Activated T-helper 2 cell treated with anti-CD3 and anti-CD28 coated beads, Interferon-gamma antibody, Interleukin-2, Interleukin-4, amounts not matched to agents 10 μg/mL and 5 μg/mL and 100 μg/mL, durations not matched to agents 14 hours and 24 hours and 36 hours (primary cell): ENCODE data around the gene FLOT1. TPM values are rescaled to one million over a fixed set of nuclear protein-coding genes. Genes with fewer than 3 reads are reported as not detected.
A peak's percentile ranks its signal among the peaks of the same experiment; 100 is the strongest.

Experiments
- DNase-seq: peaks from one replicate; pipeline ENCODE4 v3.0.0; 2021; ENCODE audit warnings: low spot score
- H3K27ac Mint-ChIP-seq: one replicate; pipeline ENCODE4 v1.8.0; 2021; ENCODE audit warnings: mixed read lengths
- H3K27me3 Mint-ChIP-seq: one replicate; pipeline ENCODE4 v1.8.0; 2021; ENCODE audit warnings: low read depth, mixed read lengths
- H3K36me3 Mint-ChIP-seq: one replicate; pipeline ENCODE4 v1.8.0; 2021; ENCODE audit warnings: low read depth, mixed read lengths
- H3K4me1 Mint-ChIP-seq: one replicate; pipeline ENCODE4 v1.8.0; 2021; ENCODE audit warnings: low read depth, mixed read lengths
- H3K4me3 Mint-ChIP-seq: one replicate; pipeline ENCODE4 v1.8.0; 2021; ENCODE audit warnings: low read depth, mild to moderate bottlenecking, moderate library complexity, mixed read lengths
- H3K9me3 Mint-ChIP-seq: one replicate; pipeline ENCODE4 v1.8.0; 2021; ENCODE audit warnings: mixed read lengths
- intact Hi-C: fragments of 100-400 bp; cut with micrococcal nuclease; formaldehyde crosslinking; loops from one replicate; pipeline ENCODE4 v1.15.1; 2023
- total RNA-seq: library from RNA; stranded (reverse); gene quantifications from 2 replicates; pipeline ENCODE4 v1.2.3, GENCODE V29; 2022

FLOT1 gene
- total RNA-seq, 1 donor from 2014 or later: 214 TPM

GRCh38 chr6:30749554-30750378 lies 7.3 kb upstream of the FLOT1 start:
- no peaks in the 10 kb centered on the region for H3K9me3 Mint-ChIP-seq
- intact Hi-C loops: no loop called here
- peaks cover 30% of the 10 kb centered on the region for H3K4me1 Mint-ChIP-seq
- no peak for DNase-seq
- no peaks in the 10 kb centered on the region for H3K36me3 Mint-ChIP-seq
- H3K4me3 Mint-ChIP-seq: no peak overlapping the region
- H3K27ac Mint-ChIP-seq: no peak overlapping the region
- H3K27me3 Mint-ChIP-seq: no peaks in the 10 kb centered on the region

- no peak for DNase-seq
- no peak overlapping the region for H3K27ac Mint-ChIP-seq
- peaks cover 28% of the 10 kb centered on the region for H3K4me1 Mint-ChIP-seq
- peaks cover 1% of the 10 kb centered on the region for H3K36me3 Mint-ChIP-seq
- no peak overlapping the region for H3K4me3 Mint-ChIP-seq
- H3K27me3 Mint-ChIP-seq: no peaks in the 10 kb centered on the region
- intact Hi-C loops: no loop called here
- no peaks in the 10 kb centered on the region for H3K9me3 Mint-ChIP-seq
These were observed 6.5 kb upstream of the FLOT1 start for GRCh38 chr6:30748851-30749540.

GRCh38 chr6:30747902-30748769 lies 5.6 kb upstream of the FLOT1 start:
- peaks cover 10% of the 10 kb centered on the region for H3K36me3 Mint-ChIP-seq
- H3K4me1 Mint-ChIP-seq: peaks cover 28% of the 10 kb centered on the region
- H3K9me3 Mint-ChIP-seq: no peaks in the 10 kb centered on the region
- no peaks in the 10 kb centered on the region for H3K27me3 Mint-ChIP-seq
- H3K27ac Mint-ChIP-seq: no peak overlapping the region
- intact Hi-C loops: no loop called here
- DNase-seq: no peak
- H3K4me3 Mint-ChIP-seq: no peak overlapping the region

GRCh38 chr6:30747300-30747687 lies 4.8 kb upstream of the FLOT1 start:
- Mint-ChIP-seq H3K27me3 (no peaks in the 10 kb centered on the region), H3K4me3 (no peak overlapping the region), H3K4me1 (peaks cover 25% of the 10 kb centered on the region), H3K9me3 (no peaks in the 10 kb centered on the region), H3K36me3 (peaks cover 14% of the 10 kb centered on the region), H3K27ac (no peak overlapping the region)
- no peak for DNase-seq
- intact Hi-C loops: no loop called here

GRCh38 chr6:30744054-30744805 lies 1.7 kb upstream of the FLOT1 start, which contains the start of gene IER3:
Gene IER3, minus strand, starts transcription at chr6:30744547. Its CDS starts 29 bp downstream, at chr6:30744518.
- H3K4me1 Mint-ChIP-seq: peaks cover 45% of the 10 kb centered on the region

GRCh38 chr6:30743099-30744053 lies 889 bp upstream of the FLOT1 start:
- Mint-ChIP-seq H3K4me1 (peaks cover 49% of the 10 kb centered on the region), H3K27me3 (no peaks in the 10 kb centered on the region), H3K27ac (peak overlapping the region; percentile 91), H3K4me3 (peak overlapping the region; percentile 99), H3K36me3 (peaks cover 51% of the 10 kb centered on the region), H3K9me3 (no peaks in the 10 kb centered on the region)
- intact Hi-C loops: loop anchor here (1.0 kb wide), 1 partner anchor 71 kb away; no protein-coding TSS in a partner anchor
- peak; percentile 39 for DNase-seq

More at GRCh38 chr6:30744054-30744805, 1.7 kb upstream of the FLOT1 start, which contains the start of gene IER3:
- Mint-ChIP-seq H3K36me3 (peaks cover 43% of the 10 kb centered on the region), H3K27me3 (no peaks in the 10 kb centered on the region), H3K9me3 (no peaks in the 10 kb centered on the region), H3K4me3 (peak within 1 kb of the TSS; percentile 99), H3K27ac (peak within 1 kb of the TSS; percentile 91)
- intact Hi-C loops: loop anchor here (1.0 kb wide), 1 partner anchor 70 kb away; no protein-coding TSS in a partner anchor
- peak; percentile 71 for DNase-seq

- intact Hi-C loops: loop anchor here (1.0 kb wide), 1 partner anchor 27 kb away; no protein-coding TSS in a partner anchor
- Mint-ChIP-seq H3K4me3 (peak overlapping the region; percentile 99), H3K4me1 (peaks cover 53% of the 10 kb centered on the region), H3K27me3 (no peaks in the 10 kb centered on the region), H3K27ac (peak overlapping the region; percentile 88), H3K36me3 (peaks cover 65% of the 10 kb centered on the region), H3K9me3 (no peaks in the 10 kb centered on the region)
- no peak for DNase-seq
These were observed 635 bp downstream of the FLOT1 start for GRCh38 chr6:30741789-30742315.

- Mint-ChIP-seq H3K9me3 (no peaks in the 10 kb centered on the region), H3K4me3 (peak overlapping the region; percentile 99), H3K27ac (peak overlapping the region; percentile 88), H3K36me3 (peaks cover 70% of the 10 kb centered on the region), H3K4me1 (peaks cover 55% of the 10 kb centered on the region), H3K27me3 (no peaks in the 10 kb centered on the region)
- intact Hi-C loops: no loop called here
- no peak for DNase-seq
These were observed 1.3 kb downstream of the FLOT1 start for GRCh38 chr6:30741063-30741779.

- no peak for DNase-seq
- H3K4me3 Mint-ChIP-seq: peak overlapping the region; percentile 99
- H3K4me1 Mint-ChIP-seq: peaks cover 62% of the 10 kb centered on the region
- peaks cover 77% of the 10 kb centered on the region for H3K36me3 Mint-ChIP-seq
- intact Hi-C loops: no loop called here
- H3K27me3 Mint-ChIP-seq: no peaks in the 10 kb centered on the region
- H3K27ac Mint-ChIP-seq: peak overlapping the region; percentile 14
- H3K9me3 Mint-ChIP-seq: no peaks in the 10 kb centered on the region
These were observed 2.0 kb downstream of the FLOT1 start for GRCh38 chr6:30740540-30740870.

- Mint-ChIP-seq H3K27ac (no peak overlapping the region), H3K9me3 (no peaks in the 10 kb centered on the region), H3K4me1 (peaks cover 68% of the 10 kb centered on the region), H3K36me3 (peaks cover 91% of the 10 kb centered on the region), H3K4me3 (peak overlapping the region; percentile 47), H3K27me3 (no peaks in the 10 kb centered on the region)
- intact Hi-C loops: loop anchor here (5.0 kb wide), 2 partner anchors 56 to 211 kb away; no protein-coding TSS in a partner anchor
- DNase-seq: no peak
These were observed 4.0 kb downstream of the FLOT1 start for GRCh38 chr6:30738532-30738931.
